Breast epithelium (tissue), 3 donors: ENCODE results near the gene WWC2.

Experiments used
- CTCF ChIP-seq, 3 donors: fragments of 450-650 bp; IDR thresholded peaks; one replicate each; pipeline ENCODE4 v1.5.1; 2016 to 2017; ENCODE audit warnings: antibody characterized with exemption in 3 of 3, mild to moderate bottlenecking in 3 of 3, moderate library complexity in 3 of 3
- POLR2AphosphoS5 ChIP-seq, 3 donors: sonication (generic); formaldehyde crosslinking; IDR thresholded peaks; one replicate each; pipeline ENCODE4 v1.6.1; 2017; ENCODE audit warnings: antibody characterized with exemption in 3 of 3

- TF ChIP-seq POLR2AphosphoS5 (IDR thresholded peaks at IDR 0.05) (no peak), CTCF (IDR thresholded peaks at IDR 0.05) (no peak)
Observed at GRCh38 chr4:183197140-183197539, 98.1 kb downstream of the WWC2 start.
